Renal cortex interstitium (tissue), 3 donors: ENCODE data around the gene MRPL11. TPM values are rescaled to one million over a fixed set of nuclear protein-coding genes. Genes with fewer than 3 reads are reported as not detected.

Experiments
- polyA plus RNA-seq, 3 donors: library from polyadenylated mRNA; unstranded; fragments of 120-200 nt; gene quantifications; one replicate each; pipeline ENCODE4 v1.2.1, GENCODE V29; 2013; ENCODE audit not compliant: insufficient read length in 3 of 3

Gene MRPL11
- polyA plus RNA-seq, 3 donors = 68.5 to 82.4 (median 73.3) TPM

Other genes starting within 250 kb of the MRPL11 start
- gene KLC2, start 181.1 kb downstream of the MRPL11 start, polyA plus RNA-seq = 10 to 100 TPM; 18.5 to 29.5 (median 27.7) TPM
- 100 to 1,000 TPM; 106 to 142 (median 126) TPM for gene RAB1B, start 170.2 kb downstream of the MRPL11 start, polyA plus RNA-seq
- gene CNIH2, start 160.7 kb downstream of the MRPL11 start, polyA plus RNA-seq = 1 to 10 TPM; 1.9 to 3.8 (median 3.7) TPM
- 10 to 100 TPM; 43.3 to 61.5 (median 57.3) TPM for gene YIF1A, start 149.7 kb downstream of the MRPL11 start, polyA plus RNA-seq
- under 1 TPM in 2 of 3 donors, not detected in 1; 0.07 to 0.09 TPM for gene TMEM151A, start 147.0 kb downstream of the MRPL11 start, polyA plus RNA-seq
- 10 to 100 TPM; 56.2 to 88.4 (median 60.0) TPM for gene CD248, start 121.8 kb downstream of the MRPL11 start, polyA plus RNA-seq
- gene RIN1, start 102.4 kb downstream of the MRPL11 start, polyA plus RNA-seq = 1 to 10 TPM; 1.9 to 3.6 (median 2.8) TPM
- gene BRMS1, start 93.7 kb downstream of the MRPL11 start, polyA plus RNA-seq = 10 to 100 TPM; 27.0 to 35.4 (median 32.8) TPM
- 10 to 100 TPM; 47.9 to 56.7 (median 51.3) TPM for gene B4GAT1, start 91.2 kb downstream of the MRPL11 start, polyA plus RNA-seq
- gene SLC29A2, start 67.1 kb downstream of the MRPL11 start, polyA plus RNA-seq = 10 to 100 TPM; 18.0 to 24.8 (median 22.0) TPM
- under 1 TPM; 0.09 to 0.50 (median 0.30) TPM for gene NPAS4, start 17.8 kb downstream of the MRPL11 start, polyA plus RNA-seq
- gene PELI3, start 28.1 kb upstream of the MRPL11 start, polyA plus RNA-seq = 1 to 10 TPM; 4.1 to 6.3 (median 5.9) TPM
- 10 to 100 TPM; 20.0 to 26.1 (median 23.6) TPM for gene DPP3, start 41.6 kb upstream of the MRPL11 start, polyA plus RNA-seq
- gene BBS1, start 71.8 kb upstream of the MRPL11 start, polyA plus RNA-seq = 10 to 100 TPM; 71.3 to 92.4 (median 71.7) TPM
- gene ZDHHC24, start 107.2 kb upstream of the MRPL11 start, polyA plus RNA-seq = 10 to 100 TPM in 1 of 3 donors, 1 to 10 TPM in 2; 6.3 to 10.6 (median 9.2) TPM
- gene ACTN3, start 108.1 kb upstream of the MRPL11 start, polyA plus RNA-seq = under 1 TPM; 0.38 to 0.56 (median 0.49) TPM
- 100 to 1,000 TPM in 1 of 3 donors, 10 to 100 TPM in 2; 94.9 to 103 (median 98.6) TPM for gene CTSF, start 129.8 kb upstream of the MRPL11 start, polyA plus RNA-seq
- gene CCDC87, start 154.2 kb upstream of the MRPL11 start, polyA plus RNA-seq = under 1 TPM; 0.23 to 0.35 (median 0.26) TPM
- gene CCS, start 154.3 kb upstream of the MRPL11 start, polyA plus RNA-seq = 10 to 100 TPM; 37.4 to 75.3 (median 59.8) TPM
- gene RBM14, start 177.8 kb upstream of the MRPL11 start, polyA plus RNA-seq = 100 to 1,000 TPM in 1 of 3 donors, 10 to 100 TPM in 2; 73.3 to 104 (median 79.2) TPM
- 100 to 1,000 TPM; 227 to 261 (median 261) TPM for gene RBM4, start 199.9 kb upstream of the MRPL11 start, polyA plus RNA-seq
- 10 to 100 TPM; 68.3 to 74.4 (median 68.9) TPM for gene RBM4B, start 239.0 kb upstream of the MRPL11 start, polyA plus RNA-seq